Kidney (tissue), 14 donors: ENCODE results near the gene C5orf46. TPM values are rescaled to one million over a fixed set of nuclear protein-coding genes. Genes with fewer than 3 reads are reported as not detected.

ENCODE experiments used
- DNase-seq, 5 donors: peaks; one replicate each; pipeline ENCODE4 v3.0.0-alpha.2; 2013 to 2020
- FAIRE-seq: peaks from 2 replicates; lab custom pipeline; 2012; peaks lifted over from hg19 to GRCh38; lab: Jason Lieb, UNC
- H3K27ac ChIP-seq, 2 donors: one replicate each; pipeline ENCODE4 v1.7.0; 2013; ENCODE audit warnings: low read depth in 2 of 2, low read length in 2 of 2, inconsistent platforms in 1 of 2
- H3K27me3 ChIP-seq: one replicate; pipeline ENCODE4 v1.7.1; 2013; ENCODE audit warnings: low read length, inconsistent platforms; ENCODE audit not compliant: control insufficient read depth, insufficient read depth
- H3K36me3 ChIP-seq, 3 donors: one replicate each; pipeline versions ENCODE4 v1.7.0 to v1.7.1; 2013; ENCODE audit warnings: low read length in 3 of 3, control low read depth in 1 of 3, inconsistent platforms in 1 of 3; ENCODE audit not compliant: insufficient read depth in 3 of 3, control insufficient read depth in 2 of 3
- H3K4me1 ChIP-seq, 3 donors: one replicate each; pipeline versions ENCODE4 v1.7.0 to v1.7.1; 2013; ENCODE audit warnings: low read length in 3 of 3, inconsistent platforms in 1 of 3, low read depth in 1 of 3; ENCODE audit not compliant: control insufficient read depth in 2 of 3, insufficient read depth in 2 of 3
- H3K4me3 ChIP-seq, 3 donors: one replicate each; pipeline versions ENCODE4 v1.7.0 to v1.8.1; 2013; ENCODE audit warnings: low read length in 3 of 3, control low read depth in 1 of 3, inconsistent platforms in 1 of 3
- H3K9ac ChIP-seq, 3 donors: one replicate each; pipeline versions ENCODE4 v1.7.0 to v1.7.1; 2013; ENCODE audit warnings: low read length in 3 of 3, control low read depth in 1 of 3, inconsistent platforms in 1 of 3
- H3K9me3 ChIP-seq, 3 donors: one replicate each; pipeline versions ENCODE4 v1.7.0 to v1.7.1; 2013; ENCODE audit warnings: low read length in 3 of 3, control low read depth in 1 of 3, inconsistent platforms in 1 of 3; ENCODE audit not compliant: control insufficient read depth in 2 of 3, insufficient read depth in 1 of 3
- CTCF ChIP-seq: IDR thresholded peaks from 3 replicates; pipeline ENCODE4 v1.5.1; 2012; ENCODE audit warnings: mild to moderate bottlenecking, moderate library complexity, borderline replicate concordance; ENCODE audit not compliant: insufficient read depth; ENCODE audit errors: extremely low read depth
- intact Hi-C: fragments of 100-400 bp; cut with DNase I; formaldehyde crosslinking; loops from one replicate; pipeline ENCODE4 v1.11.1; 2022
- polyA plus RNA-seq: library from polyadenylated mRNA; stranded (reverse); fragments of 350-450 nt; fragmentation: Illumina TruSeq; extraction: RNeasy Lipid Tissue Mini Kit (QIAGEN cat#74804); gene quantifications from one replicate; pipeline ENCODE4 v1.2.3, GENCODE V29; 2014; ENCODE audit warnings: low read depth, low replicate concordance; ENCODE audit not compliant: insufficient read depth
- total RNA-seq: library from RNA; stranded (reverse); fragmentation: NEBNext Ultra II Directional; extraction: Animal tissue kit (Norgen Biotek cat#: 25700); gene quantifications from one replicate; pipeline ENCODE4 v1.2.1, GENCODE V29; 2021
- donor health status: control.
- donor health status: control.
- donor health status: control.
- donor health status: control.
- donor health status: control.
- donor health status: DM: yes; HTN: yes; CAD: no.
- donor health status: Normal renal cell carcinoma (clear cell type).

Gene C5orf46
- total and polyA plus RNA-seq, 2 donors from 2014 or later, result not detected

GRCh38 chr5:147853372-147853987, 52.9 kb downstream of the C5orf46 start:
- Histone ChIP-seq H3K27me3 (no peaks in the 10 kb centered on the region), H3K9me3 (no peaks in the 10 kb centered on the region), H3K27ac (no peak overlapping the region), H3K4me1 (no peaks in the 10 kb centered on the region), H3K36me3 (no peaks in the 10 kb centered on the region), H3K4me3 (no peak overlapping the region), H3K9ac (no peak overlapping the region)
- no peak for TF ChIP-seq CTCF
- FAIRE-seq (no peak), DNase-seq (no peak)
- intact Hi-C loops, result no loop called here

- no peak for DNase-seq
- no peak overlapping the region for H3K4me3 ChIP-seq
- no peaks in the 10 kb centered on the region for H3K4me1 ChIP-seq
- no peaks in the 10 kb centered on the region for H3K36me3 ChIP-seq
- no peak for TF ChIP-seq CTCF
- no peaks in the 10 kb centered on the region for H3K9me3 ChIP-seq
- H3K27ac ChIP-seq, result no peak overlapping the region
- FAIRE-seq, result no peak
- H3K9ac ChIP-seq, result no peak overlapping the region
- H3K27me3 ChIP-seq, result no peaks in the 10 kb centered on the region
- intact Hi-C loops, result no loop called here
Observed at GRCh38 chr5:147852365-147852764, 54.0 kb downstream of the C5orf46 start.

GRCh38 chr5:147851578-147851977, 54.8 kb downstream of the C5orf46 start:
- no peak for FAIRE-seq

More at GRCh38 chr5:147851578-147851977, 54.8 kb downstream of the C5orf46 start:
- Histone ChIP-seq H3K9ac (no peak overlapping the region), H3K4me3 (no peak overlapping the region), H3K36me3 (no peaks in the 10 kb centered on the region), H3K9me3 (no peaks in the 10 kb centered on the region), H3K4me1 (no peaks in the 10 kb centered on the region), H3K27me3 (no peaks in the 10 kb centered on the region), H3K27ac (no peak overlapping the region)
- intact Hi-C loops, result no loop called here
- no peak for TF ChIP-seq CTCF
- no peak for DNase-seq
